C4-2B (cell line): ENCODE data around the gene MARS1.

ENCODE experiments used
- CTCF ChIP-seq: fragments of 450-650 bp; conservative IDR thresholded peaks from 2 replicates; pipeline ENCODE4 v1.5.1; 2017; ENCODE audit warnings: mild to moderate bottlenecking
- ZFX ChIP-seq: fragments of 450-650 bp; IDR thresholded peaks from 2 replicates; pipeline ENCODE4 v1.6.1; 2017

GRCh38 chr12:57518176-57518919, 30.5 kb downstream of the MARS1 start:
- TF ChIP-seq CTCF (no peak), ZFX (no peak)
